HG02981 (cell line): Measurements from ENCODE around the gene TXNDC15.
"Not testable (repeated sequence)": the region's sequence is repeated elsewhere in the genome, so short reads cannot be mapped to it uniquely, and the experiment has no call there.

Source experiments
- ATAC-seq: cut with Tn5 transposase; IDR thresholded peaks from one replicate; pipeline ENCODE4 v1.9.1; 2021; ENCODE audit warnings: mild to moderate bottlenecking, moderate library complexity; ENCODE audit not compliant: unreplicated experiment

TXNDC15 gene, protein sequence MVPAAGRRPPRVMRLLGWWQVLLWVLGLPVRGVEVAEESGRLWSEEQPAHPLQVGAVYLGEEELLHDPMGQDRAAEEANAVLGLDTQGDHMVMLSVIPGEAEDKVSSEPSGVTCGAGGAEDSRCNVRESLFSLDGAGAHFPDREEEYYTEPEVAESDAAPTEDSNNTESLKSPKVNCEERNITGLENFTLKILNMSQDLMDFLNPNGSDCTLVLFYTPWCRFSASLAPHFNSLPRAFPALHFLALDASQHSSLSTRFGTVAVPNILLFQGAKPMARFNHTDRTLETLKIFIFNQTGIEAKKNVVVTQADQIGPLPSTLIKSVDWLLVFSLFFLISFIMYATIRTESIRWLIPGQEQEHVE

DNA sequence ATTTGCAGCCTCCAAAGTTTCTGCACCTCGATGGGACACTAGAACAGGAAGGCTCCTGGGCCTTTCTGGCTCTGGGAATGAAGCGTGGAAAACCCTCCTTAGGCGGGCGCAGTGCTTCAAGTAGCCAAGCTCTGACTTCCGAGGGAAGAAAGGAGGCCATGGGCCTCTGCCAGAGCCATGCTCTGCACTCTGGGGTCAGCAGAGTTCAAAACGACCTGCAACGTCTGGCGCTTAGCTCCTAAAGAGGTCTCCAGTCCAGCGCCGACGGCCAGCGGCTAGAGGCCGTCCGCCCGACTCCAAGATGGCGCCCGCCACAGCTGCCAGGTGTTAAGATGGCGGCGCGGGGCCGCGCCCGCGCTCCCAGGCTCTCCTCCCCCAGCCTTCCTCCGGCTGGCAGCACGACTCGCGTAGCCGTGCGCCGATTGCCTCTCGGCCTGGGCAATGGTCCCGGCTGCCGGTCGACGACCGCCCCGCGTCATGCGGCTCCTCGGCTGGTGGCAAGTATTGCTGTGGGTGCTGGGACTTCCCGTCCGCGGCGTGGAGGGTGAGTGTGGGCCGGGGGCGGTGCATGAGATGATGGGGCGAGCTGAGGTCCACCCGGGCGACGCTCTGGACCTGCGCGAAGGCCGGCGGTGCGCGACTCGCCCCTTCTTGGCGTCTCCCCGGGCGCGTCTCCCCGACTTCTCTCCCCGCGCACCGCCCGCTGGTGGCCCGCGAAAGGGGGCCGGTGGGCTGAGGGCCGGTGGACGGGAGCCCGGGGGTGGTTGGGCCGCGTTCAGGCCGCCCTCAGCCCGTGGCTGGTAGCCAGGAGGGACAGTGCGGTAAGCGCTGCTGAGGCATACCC is at the start of gene TXNDC15:
TXNDC15 (plus strand) TSS at position 385 of the 844 bp plus-strand sequence; CDS start at position 442, 57 bp downstream.
- ATAC-seq, result peak; percentile 80

DNA sequence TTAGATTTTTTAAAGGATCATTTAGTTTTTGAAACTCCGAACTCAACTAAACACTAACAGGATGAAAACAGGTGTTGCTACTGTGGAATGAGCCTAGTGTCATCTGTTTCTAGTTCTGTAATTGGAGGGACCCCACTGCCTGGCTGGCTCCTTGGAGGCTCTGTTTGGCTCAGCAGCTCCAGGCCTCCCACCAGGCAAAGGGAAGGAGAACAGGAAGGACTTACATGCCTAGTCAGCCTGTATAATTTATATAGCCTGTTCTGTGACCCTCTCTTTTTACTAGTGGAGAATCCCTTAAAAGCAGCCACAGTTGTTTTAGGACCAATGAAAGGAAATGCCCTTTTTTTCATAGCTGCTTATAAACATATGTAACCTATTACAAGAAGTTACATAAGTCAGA is 49.5 kb upstream of the TXNDC15 start:
- ATAC-seq, result no peak

DNA sequence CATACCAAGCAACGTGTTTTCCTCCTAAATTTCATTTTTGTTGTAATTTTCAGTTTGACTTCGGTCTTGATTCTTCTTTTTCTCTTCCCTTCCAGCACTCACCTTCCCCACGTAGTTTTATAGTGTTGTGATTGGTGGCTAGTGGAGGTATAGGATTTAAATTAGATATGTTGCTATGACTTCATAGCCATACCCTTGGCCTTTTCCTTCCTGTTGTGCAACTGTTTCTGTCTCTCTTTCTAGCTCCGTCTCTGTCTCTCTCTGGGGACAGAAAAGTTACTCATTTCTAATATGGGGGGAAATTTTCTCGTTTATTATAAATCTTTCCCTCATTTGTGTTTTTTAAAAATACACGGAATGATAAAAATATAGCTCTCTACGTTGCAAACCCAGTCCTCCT is 49.0 kb upstream of the TXNDC15 start:
- no peak for ATAC-seq

DNA sequence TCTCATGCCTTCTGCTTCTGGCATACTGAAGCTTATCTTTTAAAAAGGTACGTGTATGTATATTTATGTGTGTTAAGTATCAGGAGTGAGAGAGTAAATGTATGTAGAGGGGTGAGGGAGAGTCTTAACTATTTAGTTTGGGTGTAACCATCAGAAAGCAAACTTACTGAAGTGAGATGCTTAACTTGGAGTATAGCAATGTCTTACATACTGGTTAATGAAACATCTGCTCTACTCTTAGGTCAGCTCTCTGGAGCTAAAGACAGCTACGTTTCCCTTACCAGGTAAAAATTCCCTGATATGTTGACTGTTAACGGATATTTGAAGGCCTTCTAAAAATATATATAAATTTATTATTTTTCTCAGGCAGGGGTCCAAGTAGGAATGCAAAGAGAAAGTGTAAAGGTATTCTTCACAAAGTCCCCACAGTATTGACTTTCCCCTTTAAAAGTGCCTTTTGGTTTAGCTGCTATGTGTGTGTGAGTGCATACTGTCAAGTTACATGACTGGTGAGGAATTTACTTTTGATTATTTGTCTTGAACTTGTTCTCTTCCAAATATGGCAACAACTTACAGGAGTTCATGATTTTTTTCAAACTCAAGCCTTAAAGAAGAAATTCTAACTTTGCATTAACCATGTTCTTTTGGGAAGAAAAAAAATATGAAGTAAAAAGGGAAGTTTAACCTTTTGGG is 40.7 kb upstream of the TXNDC15 start:
- ATAC-seq, result no peak

DNA sequence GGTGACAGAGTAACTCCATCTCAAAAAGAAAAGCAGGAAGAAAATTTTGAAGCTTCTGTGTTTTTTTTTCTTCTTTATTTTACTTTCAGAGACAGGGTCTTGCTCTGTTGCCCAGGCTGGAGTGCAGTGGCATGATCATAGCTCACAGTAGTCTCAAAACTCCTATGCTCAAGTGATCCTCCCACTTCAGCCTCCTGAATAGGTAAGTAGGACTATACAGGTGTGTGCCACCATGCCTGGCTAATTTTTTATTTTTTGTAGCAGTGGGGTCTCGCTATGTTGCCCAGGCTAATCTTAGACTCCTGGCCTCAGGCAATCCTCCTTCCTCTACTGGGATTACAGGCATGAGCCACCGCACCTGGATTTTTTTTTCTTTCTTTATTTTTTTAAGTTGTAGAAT is 38.5 kb upstream of the TXNDC15 start:
- no peak for ATAC-seq

DNA sequence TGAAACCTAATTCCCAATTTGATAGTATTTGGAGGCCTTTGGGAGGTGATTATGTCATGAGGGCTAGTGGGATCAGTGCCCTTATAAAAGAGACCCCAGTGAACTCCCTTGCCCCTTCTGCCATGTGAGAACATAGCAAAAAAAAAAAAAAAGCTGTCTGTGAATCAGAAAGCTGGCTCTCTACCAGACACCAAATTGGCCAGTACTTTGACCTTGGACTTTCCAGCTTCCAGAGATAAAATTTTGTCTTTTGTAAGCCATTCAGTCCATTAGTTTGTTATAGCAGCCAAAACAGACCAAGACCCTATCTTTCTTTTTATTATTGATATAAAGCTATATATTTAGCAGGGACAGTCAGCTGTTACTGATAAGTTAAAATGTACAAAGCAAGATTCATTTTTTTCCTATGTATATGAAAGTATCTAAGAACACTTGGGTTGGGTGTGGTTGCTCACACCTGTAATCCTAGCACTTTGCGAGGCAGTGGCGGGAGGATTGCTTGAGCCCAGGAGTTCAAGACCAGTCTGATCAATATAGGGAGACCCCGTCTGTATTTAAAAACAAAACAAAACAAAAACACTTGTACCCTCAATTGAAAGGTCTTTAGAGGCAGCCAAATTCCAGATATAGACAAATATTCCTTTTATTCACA is 36.5 kb upstream of the TXNDC15 start:
- ATAC-seq, result no peak

DNA sequence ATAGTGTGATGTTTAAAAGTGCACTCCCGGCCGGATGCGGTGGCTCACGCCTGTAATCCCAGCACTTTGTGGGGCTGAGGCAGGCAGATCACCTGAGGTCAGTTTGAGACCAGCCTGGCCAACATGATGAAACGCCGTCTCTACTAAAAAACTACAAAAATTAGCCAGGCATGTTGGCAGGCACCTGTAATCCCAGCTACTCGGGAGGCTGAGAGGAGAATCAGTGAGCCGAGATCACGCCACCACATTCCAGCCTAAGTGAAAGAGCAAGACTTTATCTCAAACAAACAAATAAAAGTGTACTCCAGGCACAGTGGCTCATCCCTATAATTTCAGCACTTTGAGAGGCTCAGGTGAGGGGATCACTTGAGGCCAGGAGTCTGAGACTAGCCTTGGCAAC is 35.8 kb upstream of the TXNDC15 start:
- ATAC-seq, result not testable (repeated sequence)

DNA sequence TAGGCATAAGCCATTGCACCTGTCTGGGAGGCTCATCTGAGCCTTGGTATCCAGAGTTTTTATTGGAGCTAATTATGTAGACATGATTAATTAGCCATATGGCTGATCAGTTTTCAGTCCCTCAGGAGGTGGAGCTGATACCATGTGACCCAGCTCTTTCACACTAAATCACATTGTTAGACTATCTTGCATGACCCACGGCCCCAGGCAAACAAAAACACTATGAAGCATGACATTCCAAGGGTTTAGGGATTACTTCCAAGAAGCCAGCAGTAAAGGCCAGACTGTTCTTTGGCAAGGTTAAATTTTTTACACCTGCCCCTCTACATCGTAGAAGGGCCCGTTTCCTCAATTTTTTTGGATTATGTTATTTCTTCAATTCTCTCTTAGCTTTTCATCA is 33.4 kb upstream of the TXNDC15 start:
- ATAC-seq, result no peak

DNA sequence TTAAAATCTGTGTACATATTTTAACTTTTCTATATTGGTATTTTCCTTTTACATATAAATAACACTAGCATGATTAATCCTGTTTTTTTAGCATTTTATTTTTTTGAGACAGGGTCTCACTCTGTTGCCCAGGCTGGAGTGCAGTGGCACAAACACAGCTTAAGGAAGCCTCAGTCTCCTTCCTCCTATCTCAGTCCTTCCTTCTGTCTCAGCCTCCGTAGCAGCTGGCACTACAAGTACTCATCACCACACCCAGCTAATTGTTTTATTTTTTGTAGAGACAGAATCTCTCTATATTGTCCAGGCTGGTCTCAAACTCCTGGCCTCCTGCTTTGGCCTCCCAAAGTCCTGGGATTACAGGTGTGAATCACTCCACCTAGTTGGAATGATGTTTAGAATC is 29.9 kb upstream of the TXNDC15 start:
- no peak for ATAC-seq

DNA sequence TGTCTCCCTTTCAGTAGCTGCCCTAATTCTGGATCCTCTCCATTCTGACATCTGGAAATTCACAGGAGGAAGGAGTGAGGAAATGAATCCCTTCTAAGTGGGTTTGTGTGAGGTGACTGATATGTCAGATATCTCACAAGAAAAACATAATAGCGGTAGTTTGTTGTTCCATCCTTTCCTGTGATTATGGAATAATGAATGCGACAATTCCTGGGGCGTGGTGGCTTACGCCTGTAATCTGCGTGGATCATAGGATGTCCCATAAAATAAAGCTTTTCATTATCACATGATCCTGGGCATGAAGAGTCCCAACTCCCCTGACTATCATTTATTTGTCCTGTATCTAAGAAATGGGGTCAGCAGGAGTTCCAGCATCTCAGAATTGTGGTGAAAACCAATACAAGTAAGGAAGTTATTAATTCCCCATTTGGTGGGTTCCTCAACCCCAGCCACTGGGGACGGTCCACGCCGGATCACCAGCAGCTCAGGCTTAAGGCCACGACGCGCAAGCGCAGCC is 28.8 kb upstream of the TXNDC15 start:
- ATAC-seq, result no peak

DNA sequence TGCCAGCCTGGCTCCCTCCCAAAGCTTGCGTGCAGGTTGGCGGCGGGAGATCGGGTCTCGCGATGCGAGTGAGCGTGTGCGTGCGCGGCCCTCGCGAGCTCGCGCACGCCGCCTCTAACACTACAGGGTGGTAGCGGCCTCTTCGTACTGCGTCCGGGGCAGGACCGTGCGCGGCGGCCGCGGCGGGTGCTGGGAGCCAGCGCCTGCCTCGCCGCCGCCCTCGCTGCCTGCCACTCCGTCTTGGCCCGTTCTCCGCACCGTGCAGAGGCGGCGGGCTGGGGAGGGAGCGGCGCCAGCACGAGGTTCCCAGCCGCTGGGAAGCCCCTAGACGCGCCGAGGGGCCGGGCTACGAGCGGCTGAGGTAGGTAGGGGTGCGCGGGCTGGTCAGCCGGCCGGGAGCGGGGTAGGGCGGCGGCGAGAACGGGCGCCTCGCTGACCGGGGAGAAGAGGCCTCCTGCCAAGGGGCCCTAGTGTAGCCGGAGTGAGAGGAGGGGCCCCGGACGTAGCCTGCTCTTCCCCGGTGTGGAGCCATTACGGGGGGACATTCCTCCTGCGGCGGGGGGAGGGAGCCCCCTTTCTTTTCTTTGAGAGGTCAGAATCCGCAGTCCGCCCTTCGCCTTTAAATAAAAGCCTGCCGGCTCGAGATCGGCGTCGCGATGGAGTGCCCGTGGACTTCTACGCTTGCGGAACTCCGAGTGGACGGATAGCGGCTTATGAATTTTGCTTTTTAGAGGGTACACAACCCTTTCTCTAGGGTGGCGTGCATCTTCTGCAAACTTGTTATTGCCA is 28.1 kb upstream of the TXNDC15 start, which contains the start of gene C5orf24:
C5orf24 (plus strand) TSS at position 117 of the 789 bp plus-strand sequence. CDS start 8,933 bp downstream, outside the sequence.
- peak; percentile 95 for ATAC-seq

DNA sequence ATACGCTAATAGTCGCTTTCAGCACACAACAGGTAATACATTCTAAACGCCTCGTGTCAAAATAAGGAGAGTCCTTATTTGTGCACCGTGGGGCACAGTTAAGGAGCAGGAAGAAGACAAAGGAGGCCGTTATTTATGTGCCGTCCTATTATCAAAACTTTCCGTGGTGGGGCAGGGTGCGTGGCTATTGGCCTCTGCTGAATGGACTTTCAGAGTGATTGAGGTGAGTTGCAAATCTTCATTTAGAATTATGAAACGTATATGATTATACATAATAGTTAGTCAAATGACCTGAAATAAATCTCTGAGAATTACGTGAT is 27.6 kb upstream of the TXNDC15 start:
- ATAC-seq, result no peak

DNA sequence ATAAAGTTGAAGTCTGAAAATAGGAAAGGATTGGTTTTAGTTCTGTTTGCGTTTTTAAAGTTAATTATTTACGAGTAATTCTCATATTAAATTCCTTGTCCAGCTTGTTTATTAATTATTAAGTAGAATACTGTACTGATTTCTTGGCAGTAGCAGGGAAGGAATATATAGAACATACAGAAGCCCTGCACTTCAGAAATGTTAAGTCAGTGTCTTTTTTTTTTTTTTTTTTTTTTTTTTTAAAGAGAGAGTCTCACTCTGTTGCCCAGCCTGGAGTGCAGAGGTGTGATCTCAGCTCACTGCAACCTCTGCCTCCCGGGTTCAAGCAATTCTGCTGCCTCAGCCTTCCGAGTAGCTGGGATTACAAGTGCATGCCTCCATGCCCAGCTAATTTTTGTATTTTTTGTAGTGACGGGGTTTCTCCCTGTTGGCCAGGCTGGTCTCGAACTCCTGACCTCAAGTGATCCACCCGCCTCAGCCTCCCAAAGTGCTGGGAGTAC is 24.7 kb upstream of the TXNDC15 start:
- not testable (repeated sequence) for ATAC-seq

DNA sequence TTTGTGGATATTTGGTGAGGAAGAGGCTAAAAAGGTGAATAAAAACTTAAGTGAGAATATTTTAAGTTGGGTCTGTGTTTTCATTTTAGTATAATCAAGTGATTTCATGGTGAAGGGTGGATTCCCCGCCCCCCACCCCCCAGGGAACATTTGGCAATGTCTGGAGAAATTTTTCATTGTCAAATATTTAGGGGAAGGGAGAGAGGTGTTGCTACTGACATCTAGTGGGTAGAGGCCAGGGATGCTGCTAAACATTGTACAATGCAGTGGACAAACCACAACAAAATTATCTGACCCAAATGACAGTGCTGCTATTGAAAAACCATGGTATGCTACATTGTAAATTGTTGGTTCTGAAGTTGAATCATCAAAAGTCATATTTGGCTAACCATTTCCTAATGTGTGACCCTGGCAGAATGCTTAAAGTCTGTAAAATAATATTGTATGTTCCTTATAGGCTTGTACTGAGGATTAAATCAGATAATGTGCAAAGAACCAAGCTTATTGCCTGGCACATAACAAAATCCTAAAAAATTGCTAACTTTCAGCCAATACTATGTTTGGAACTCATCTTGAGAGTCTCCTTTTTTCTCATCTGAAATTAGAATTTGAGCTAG is 22.8 kb upstream of the TXNDC15 start:
- ATAC-seq, result no peak

DNA sequence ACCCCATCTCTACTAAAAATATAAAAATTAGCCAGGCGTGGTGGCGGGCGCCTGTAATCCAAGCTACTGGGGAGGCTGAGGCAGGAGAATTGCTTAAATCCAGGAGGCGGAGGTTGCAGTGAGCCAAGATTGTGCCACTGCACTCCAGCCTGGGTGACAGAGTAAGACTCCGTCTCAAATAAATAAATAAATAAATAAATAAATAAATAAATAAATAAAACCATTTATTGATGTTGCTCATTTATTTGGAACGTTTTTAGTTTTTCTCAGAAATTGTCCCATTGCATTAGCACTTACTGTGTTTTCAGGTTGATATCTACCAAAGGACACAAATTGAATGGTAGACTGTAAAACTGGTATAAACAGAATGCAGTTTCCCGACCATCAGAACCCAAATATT is 17.7 kb upstream of the TXNDC15 start:
- ATAC-seq, result not testable (repeated sequence)

DNA sequence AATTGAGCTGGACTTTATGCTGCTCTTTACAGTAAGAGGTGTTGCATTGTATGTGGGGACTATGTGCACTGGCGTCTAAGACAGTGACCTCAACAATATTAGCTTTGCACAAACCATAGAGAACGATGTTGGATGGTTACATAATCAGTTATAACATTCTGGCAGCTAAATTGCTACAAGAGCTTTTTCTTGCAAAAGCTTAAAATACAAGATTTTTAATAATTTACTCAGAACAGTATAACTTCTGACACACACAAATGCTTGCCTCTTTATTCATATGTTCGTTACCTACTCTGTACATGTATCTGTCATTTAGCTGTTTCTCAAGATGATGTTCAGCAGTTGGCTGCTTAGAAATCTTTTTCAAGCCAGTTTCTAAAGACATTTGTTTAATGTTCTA is 16.8 kb upstream of the TXNDC15 start:
- no peak for ATAC-seq

DNA sequence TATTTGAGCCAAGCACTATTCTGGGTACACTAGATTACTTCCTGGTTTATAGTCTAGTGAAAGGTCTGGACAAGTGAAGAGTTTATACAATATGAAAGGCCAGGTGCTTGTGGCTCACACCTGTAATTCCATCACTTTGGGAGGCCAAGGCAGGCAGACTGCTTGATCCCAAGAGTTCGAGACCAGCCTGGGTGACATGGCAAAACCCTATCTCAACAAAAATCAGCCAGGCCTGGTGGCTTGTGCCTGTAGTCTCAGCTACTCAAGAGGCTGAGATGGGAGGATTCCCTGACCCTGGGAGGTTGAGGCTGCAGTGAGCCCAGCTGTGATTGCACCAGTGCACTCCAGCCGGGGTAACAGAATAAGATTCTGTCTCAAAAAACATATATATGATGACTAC is 9.5 kb upstream of the TXNDC15 start:
- no peak for ATAC-seq

DNA sequence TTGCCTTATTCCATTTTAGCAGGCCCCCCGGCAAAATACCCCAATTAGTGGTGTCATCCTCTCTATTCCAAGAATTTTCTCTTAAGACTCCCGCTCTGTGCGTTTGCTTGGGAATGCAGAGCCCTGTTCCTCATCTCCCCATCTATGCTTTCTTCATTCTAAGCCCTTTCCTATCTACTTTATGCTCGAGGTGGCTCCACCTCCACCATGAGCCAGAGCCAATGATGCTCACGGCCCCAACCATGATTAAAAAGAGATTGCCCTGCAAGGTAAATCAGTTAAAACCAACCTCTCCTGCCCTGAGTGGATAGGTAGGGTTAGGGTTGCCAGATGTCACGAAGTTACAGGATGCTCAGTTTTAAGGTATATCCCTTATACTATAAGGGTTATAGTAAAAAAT is 677 bp upstream of the TXNDC15 start:
- ATAC-seq, result no peak
